Measurements from ENCODE around the gene C2. TPM values are rescaled to one million over a fixed set of nuclear protein-coding genes. Genes with fewer than 3 reads are reported as not detected.
"Not testable (repeated sequence)": the region's sequence is repeated elsewhere in the genome, so short reads cannot be mapped to it uniquely, and the experiment has no call there.

The C2 gene
- total RNA-seq, 1 donor from 2014 or later = not detected

- DNase-seq (ENCODE audit: low read depth in 2 of 2) = not testable (repeated sequence)
These were observed 48.5 kb downstream of the C2 start for GRCh38 chr6:31976065-31976464.

GRCh38 chr6:31977816-31978431, 50.4 kb downstream of the C2 start:
- no peak for DNase-seq (ENCODE audit: low read depth in 2 of 2)

- DNase-seq (ENCODE audit: low read depth in 2 of 2) = no peak
These were observed 51.3 kb downstream of the C2 start for GRCh38 chr6:31978831-31979230.

- no peak for DNase-seq (ENCODE audit: low read depth in 2 of 2)
These were observed 51.9 kb downstream of the C2 start for GRCh38 chr6:31979238-31979898.

- DNase-seq (ENCODE audit: low read depth in 2 of 2) = not testable (repeated sequence)
These were observed 52.8 kb downstream of the C2 start for GRCh38 chr6:31980195-31980876.

DNA sequence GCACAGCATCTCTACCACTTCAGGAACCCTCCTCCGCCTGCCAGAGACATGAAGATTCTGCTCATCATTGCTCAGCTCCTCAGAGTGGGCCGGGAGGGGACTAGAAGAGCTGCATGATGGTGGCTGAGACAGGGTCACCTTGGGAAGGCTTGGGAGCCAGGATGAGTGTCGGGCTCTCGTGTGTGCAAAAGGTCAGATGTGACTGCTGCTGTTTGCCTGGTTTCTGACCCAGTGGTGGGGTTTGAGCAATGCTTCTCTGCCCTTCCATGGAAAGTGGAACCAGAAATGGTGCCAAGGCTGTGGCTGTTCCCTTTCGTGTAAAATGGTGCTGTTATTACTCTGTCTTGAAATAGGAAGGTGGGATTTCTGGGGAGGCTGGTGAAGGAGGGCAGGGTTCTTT, 53.5 kb downstream of the C2 start:
- DNase-seq (ENCODE audit: low read depth in 2 of 2) = not testable (repeated sequence)

- not testable (repeated sequence) for DNase-seq (ENCODE audit: low read depth in 2 of 2)
These were observed 54.2 kb downstream of the C2 start, which contains the start of gene C4A for GRCh38 chr6:31981744-31982143. TSS of gene C4A (plus strand) at chr6:31982057. CDS start at chr6:31982108, 51 bp downstream.

DNA sequence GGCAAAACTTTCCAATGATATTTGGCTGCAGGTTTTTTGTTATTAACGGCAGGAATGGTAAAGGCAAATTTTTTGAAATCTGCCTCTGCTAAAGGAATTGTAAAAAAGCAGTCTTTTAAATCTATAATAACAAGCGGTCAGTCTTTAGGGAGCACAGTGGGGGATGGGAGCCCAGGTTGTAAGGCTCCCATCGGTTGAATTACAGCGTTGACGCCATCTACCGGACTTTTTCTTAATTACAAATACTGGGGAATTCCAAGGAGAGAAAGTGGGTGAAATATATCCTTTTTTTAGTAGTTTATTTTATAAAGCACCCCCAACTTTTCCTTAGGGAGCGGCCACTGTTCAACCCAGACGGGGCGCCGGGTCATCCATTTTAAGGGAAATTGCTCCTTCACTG, 61.8 kb downstream of the C2 start:
- DNase-seq (ENCODE audit: low read depth in 2 of 2) = not testable (repeated sequence)

DNA sequence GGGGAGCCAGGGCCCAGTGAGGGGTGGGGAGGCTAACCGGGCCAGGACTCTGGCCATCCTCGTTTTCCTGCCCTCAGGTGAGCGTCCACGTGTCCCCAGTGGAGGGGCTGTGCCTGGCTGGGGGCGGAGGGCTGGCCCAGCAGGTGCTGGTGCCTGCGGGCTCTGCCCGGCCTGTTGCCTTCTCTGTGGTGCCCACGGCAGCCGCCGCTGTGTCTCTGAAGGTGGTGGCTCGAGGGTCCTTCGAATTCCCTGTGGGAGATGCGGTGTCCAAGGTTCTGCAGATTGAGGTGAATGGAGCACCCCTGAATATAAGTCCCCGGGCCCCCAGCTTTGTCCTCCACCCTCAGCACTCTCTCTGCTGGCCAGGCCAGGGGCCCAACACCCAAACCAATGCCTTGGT, 66.9 kb downstream of the C2 start:
- not testable (repeated sequence) for DNase-seq (ENCODE audit: low read depth in 2 of 2)

Other genes with a start within 250 kb of the C2 start
- 1.2 and 1.9 TPM in 2 replicates for gene LY6G5C, start 246.7 kb upstream of the C2 start, total RNA-seq
- 43.8 and 59.8 TPM in 2 replicates for gene ABHD16A, start 224.4 kb upstream of the C2 start, total RNA-seq
- not detected in 2 replicates for gene LY6G6F, start 220.9 kb upstream of the C2 start, total RNA-seq
- not detected in 2 replicates for gene LY6G6D, start 212.4 kb upstream of the C2 start, total RNA-seq
- not detected in 2 replicates for gene LY6G6C, start 206.0 kb upstream of the C2 start, total RNA-seq
- gene MPIG6B, start 204.3 kb upstream of the C2 start, total RNA-seq = not detected in 2 replicates
- 108 and 125 TPM in 2 replicates for gene DDAH2, start 198.4 kb upstream of the C2 start, total RNA-seq
- 464 and 694 TPM in 2 replicates for gene CLIC1, start 191.2 kb upstream of the C2 start, total RNA-seq
- 2.8 and 4.5 TPM in 2 replicates for gene MSH5, start 187.7 kb upstream of the C2 start, total RNA-seq
- gene SAPCD1, start 165.1 kb upstream of the C2 start, total RNA-seq = 2.0 and 3.3 TPM in 2 replicates
- under 0.01 and 0.13 TPM in 2 replicates for gene VWA7, start 150.4 kb upstream of the C2 start, total RNA-seq
- gene VARS1, start 132.0 kb upstream of the C2 start, total RNA-seq = 48.1 and 53.7 TPM in 2 replicates
- 29.5 and 39.2 TPM in 2 replicates for gene LSM2, start 120.8 kb upstream of the C2 start, total RNA-seq
- 1.2 and 1.4 TPM in 2 replicates for gene HSPA1L, start 112.4 kb upstream of the C2 start, total RNA-seq
- 67.4 and 81.8 TPM in 2 replicates for gene HSPA1A, start 112.2 kb upstream of the C2 start, total RNA-seq
- gene HSPA1B, start 100.0 kb upstream of the C2 start, total RNA-seq = 27.6 and 37.1 TPM in 2 replicates
- gene NEU1, start 64.9 kb upstream of the C2 start, total RNA-seq = 50.2 and 73.0 TPM in 2 replicates
- gene SLC44A4, start 48.7 kb upstream of the C2 start, total RNA-seq = under 0.01 TPM in 2 replicates
- 25.9 and 37.4 TPM in 2 replicates for gene EHMT2, start 30.0 kb upstream of the C2 start, total RNA-seq
- gene ZBTB12, start 25.6 kb upstream of the C2 start, total RNA-seq = 2.2 and 3.0 TPM in 2 replicates
- gene CFB, start 18.4 kb downstream of the C2 start, total RNA-seq = 0.13 and 0.51 TPM in 2 replicates
- 58.3 and 77.6 TPM in 2 replicates for gene NELFE, start 31.3 kb downstream of the C2 start, total RNA-seq
- 25.4 and 33.5 TPM in 2 replicates for gene SKIC2, start 31.5 kb downstream of the C2 start, total RNA-seq
- gene DXO, start 44.4 kb downstream of the C2 start, total RNA-seq = 6.4 and 8.0 TPM in 2 replicates
- 0.90 and 1.4 TPM in 2 replicates for gene C4A, start 54.3 kb downstream of the C2 start, total RNA-seq
- gene C4B, start 87.1 kb downstream of the C2 start, total RNA-seq = 0.38 and 0.77 TPM in 2 replicates
- gene CYP21A2, start 110.7 kb downstream of the C2 start, total RNA-seq = not detected in 2 replicates
- 0.90 and 1.8 TPM in 2 replicates for gene TNXB, start 181.6 kb downstream of the C2 start, total RNA-seq
- 9.5 and 17.7 TPM in 2 replicates for gene ATF6B, start 200.5 kb downstream of the C2 start, total RNA-seq
- 4.9 and 5.8 TPM in 2 replicates for gene FKBPL, start 202.6 kb downstream of the C2 start, total RNA-seq
- gene PRRT1, start 224.2 kb downstream of the C2 start, total RNA-seq = under 0.01 TPM in 2 replicates
- 27.2 and 50.1 TPM in 2 replicates for gene PPT2, start 226.4 kb downstream of the C2 start, total RNA-seq
- 0.64 and 2.3 TPM in 2 replicates for gene EGFL8, start 236.9 kb downstream of the C2 start, total RNA-seq
- gene AGPAT1, start 248.4 kb downstream of the C2 start, total RNA-seq = 5.6 and 13.4 TPM in 2 replicates

All from dermis microvascular lymphatic vessel endothelial cell (primary cell).